ENCODE measurements around the gene MUC7. TPM values are rescaled to one million over a fixed set of nuclear protein-coding genes. Genes with fewer than 3 reads are reported as not detected.

MUC7 gene
- not detected in 2 replicates for total RNA-seq
- polyA plus RNA-seq (2012), result not detected

GRCh38 chr4:70471897-70472296 lies at the start of gene MUC7:
MUC7 (plus strand) TSS chr4:70472197; CDS start chr4:70474022, 1,825 bp downstream.
- DNase-seq (ENCODE audit: low read depth), result no peak

DNA sequence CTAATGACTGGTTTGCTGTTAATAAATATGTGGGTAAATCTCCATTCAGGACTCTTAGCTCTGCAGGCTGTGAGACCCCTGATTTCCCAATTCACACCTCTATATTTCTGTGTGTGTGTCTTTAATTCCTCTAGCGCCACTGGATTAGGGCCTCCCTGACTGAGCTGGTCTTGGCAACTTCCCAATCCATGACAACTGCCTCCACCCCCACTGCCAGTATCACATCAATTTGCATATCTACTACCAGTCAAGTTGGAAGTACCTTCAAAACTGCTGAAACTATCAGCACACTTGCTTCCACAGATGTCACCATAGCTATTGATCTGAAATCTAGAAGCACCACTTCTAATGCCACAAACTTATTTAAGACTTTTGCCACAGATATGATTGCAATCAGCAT lies 46.7 kb upstream of the MUC7 start:
- DNase-seq (ENCODE audit: low read depth), result no peak

- no peak for DNase-seq (ENCODE audit: low read depth)
Observed at GRCh38 chr4:70426789-70427188, 45.2 kb upstream of the MUC7 start.

DNA sequence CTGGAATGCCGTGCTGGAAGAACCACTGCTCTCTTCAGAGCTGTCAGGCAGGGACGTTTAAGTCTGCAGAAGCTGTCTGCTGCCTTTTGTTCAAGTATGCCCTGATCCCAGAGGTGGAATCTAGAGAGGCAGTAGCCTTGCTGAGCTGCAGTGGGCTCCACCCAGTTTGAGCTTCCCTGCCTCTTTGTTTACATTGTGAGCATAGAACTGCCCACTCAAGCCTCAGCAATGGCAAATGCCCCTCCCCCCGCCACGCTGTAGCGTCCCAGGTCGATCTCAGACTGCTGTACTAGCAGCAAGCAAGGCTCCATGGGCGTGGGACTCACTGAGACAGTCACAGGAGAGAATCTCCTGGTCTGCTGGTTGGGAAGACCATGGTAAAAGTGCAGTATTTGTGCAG lies 34.8 kb upstream of the MUC7 start:
- no peak for DNase-seq (ENCODE audit: low read depth)

GRCh38 chr4:70442474-70442873 lies 29.5 kb upstream of the MUC7 start:
- no peak for DNase-seq (ENCODE audit: low read depth)

DNA sequence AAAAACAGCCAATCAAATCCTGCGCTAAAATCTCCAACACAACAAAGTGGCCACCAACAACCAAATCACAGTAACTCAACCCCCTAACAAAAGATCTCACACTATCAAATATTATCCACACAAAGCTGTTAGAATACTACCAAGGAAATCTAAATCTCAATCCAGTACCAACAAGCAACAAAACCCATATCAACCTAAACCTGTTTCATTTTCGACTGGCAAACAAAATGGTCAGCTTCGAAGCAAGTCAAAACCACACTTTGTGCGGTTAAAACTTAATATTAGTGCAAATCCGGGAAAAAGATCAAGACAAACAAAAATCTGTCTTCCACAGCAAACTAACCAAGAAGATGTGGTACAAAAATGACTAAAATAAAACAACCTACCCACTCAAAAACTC lies 28.7 kb upstream of the MUC7 start:
- no peak for DNase-seq (ENCODE audit: low read depth)

- DNase-seq (ENCODE audit: low read depth), result no peak
Observed at GRCh38 chr4:70449220-70449619, 22.8 kb upstream of the MUC7 start.

GRCh38 chr4:70452946-70453345 lies 19.1 kb upstream of the MUC7 start:
- no peak for DNase-seq (ENCODE audit: low read depth)

GRCh38 chr4:70463335-70463734 lies 8.7 kb upstream of the MUC7 start:
- no peak for DNase-seq (ENCODE audit: low read depth)

DNA sequence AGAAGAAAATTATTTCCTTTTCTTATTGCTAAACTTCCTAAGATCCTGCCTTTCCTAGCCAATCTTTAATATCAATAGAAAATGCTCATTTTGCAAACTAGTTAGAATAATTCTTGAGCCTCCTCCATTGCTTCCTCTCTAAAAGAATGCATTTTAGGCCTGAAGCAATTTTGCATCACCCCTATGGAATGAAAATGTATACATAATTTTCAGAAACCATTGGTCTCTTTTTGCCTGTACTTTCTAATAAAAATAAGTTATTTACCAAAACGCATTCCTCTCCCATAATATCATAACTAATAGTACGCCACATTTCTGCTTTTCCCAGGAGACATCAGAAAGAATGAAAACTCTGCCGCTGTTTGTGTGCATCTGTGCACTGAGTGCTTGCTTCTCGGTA lies 1.7 kb downstream of the MUC7 start:
- DNase-seq (ENCODE audit: low read depth), result no peak

DNA sequence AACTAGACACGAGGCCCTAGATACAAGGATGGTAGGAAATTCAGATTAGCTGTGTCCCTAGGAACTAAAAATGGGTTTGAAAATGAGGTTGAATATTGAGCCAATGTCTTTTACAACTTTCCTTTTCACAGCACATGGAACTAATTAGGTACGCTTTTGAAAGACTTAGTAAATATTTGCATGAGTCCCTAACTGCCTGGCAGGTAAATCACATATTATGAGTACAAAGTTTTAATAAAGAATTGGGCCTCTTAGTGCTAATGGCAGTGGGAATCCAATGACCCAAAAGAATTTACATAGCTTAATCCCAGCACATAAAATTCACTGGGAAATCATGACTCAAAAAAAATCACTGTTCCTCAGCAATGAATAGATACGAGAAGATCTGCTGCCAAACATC lies 16.8 kb downstream of the MUC7 start:
- DNase-seq (ENCODE audit: low read depth), result no peak

DNA sequence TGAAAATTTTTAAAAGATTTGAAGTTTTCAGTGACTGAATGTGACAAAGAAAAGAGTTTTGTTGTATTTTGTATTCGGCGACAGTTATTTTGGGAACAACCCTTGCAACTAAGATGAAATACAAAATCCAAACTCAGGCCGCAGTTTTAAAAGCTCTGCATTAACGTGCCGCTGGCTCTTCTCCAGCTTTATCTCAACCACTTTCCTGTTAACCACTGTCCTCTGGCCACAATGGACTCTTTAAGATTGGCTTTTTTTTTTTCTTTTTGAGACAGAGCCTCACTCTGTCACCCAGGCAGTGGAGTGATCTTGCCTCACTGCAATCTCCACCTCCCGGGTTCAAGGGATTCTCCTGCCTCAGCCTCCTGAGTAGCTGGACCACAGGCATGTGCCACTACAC lies 24.2 kb downstream of the MUC7 start:
- no peak for DNase-seq (ENCODE audit: low read depth)

- DNase-seq (ENCODE audit: low read depth), result peak; percentile 5
Observed at GRCh38 chr4:70501838-70502237, 29.8 kb downstream of the MUC7 start.

DNA sequence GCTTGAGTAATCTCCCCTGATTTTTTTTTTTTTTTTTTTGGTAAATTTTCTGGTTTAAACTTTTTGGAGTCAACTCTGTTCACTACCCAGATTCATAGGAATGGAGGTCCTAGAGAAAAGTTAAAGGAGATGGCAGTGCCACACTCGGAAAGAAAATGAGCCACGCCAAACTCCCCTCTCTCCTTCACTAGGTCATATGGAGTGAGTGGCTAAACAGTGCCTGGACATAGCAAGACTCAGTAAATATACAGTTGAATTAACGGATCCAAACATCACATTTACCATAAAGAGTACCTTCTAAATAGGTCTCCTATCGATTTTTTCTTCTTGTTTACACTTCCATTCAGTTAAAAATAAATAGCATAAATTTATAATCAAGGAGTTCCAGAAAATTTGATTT lies 32.7 kb downstream of the MUC7 start:
- DNase-seq (ENCODE audit: low read depth), result no peak

DNA sequence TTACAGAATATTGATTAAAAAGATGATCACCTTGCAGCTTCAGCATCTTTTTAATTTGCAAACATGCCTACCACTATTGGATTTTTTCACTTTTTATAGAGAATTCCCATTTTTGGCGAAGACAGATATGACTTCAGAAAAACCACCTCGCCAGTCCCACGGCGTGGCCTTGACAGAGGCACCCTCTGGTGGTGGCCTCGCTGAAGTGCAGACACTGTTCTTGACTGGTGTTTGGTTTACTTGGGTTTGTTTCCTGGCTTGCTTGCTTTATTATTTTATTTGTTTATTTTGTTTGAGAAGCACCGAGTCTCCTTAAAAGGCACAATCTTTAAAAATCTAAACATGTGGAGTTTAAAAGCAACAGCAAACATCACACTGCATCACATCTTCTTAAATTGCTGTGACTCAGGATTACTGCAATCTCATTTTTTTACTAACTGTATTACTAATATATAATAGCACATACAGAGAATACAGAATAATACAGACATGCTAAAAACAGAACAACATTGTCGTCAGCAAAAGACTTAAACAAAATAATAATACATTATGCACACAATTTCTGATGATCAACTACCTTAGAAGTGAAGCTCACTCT lies 33.3 kb downstream of the MUC7 start:
- peak; percentile 52 for DNase-seq (ENCODE audit: low read depth)

GRCh38 chr4:70508801-70509200 lies 36.8 kb downstream of the MUC7 start:
- DNase-seq (ENCODE audit: low read depth), result no peak

- DNase-seq (ENCODE audit: low read depth), result no peak
Observed at GRCh38 chr4:70511365-70511764, 39.4 kb downstream of the MUC7 start.

- no peak for DNase-seq (ENCODE audit: low read depth)
Observed at GRCh38 chr4:70515367-70516250, 43.6 kb downstream of the MUC7 start.

GRCh38 chr4:70518269-70518668 lies 46.3 kb downstream of the MUC7 start, which contains the start of gene AMTN:
AMTN (plus strand) TSS chr4:70518569; CDS start chr4:70518778, 209 bp downstream.
- DNase-seq (ENCODE audit: low read depth), result no peak

GRCh38 chr4:70518716-70519115 lies 46.7 kb downstream of the MUC7 start:
- DNase-seq (ENCODE audit: low read depth), result no peak

GRCh38 chr4:70522626-70523025 lies 50.6 kb downstream of the MUC7 start:
- no peak for DNase-seq (ENCODE audit: low read depth)

DNA sequence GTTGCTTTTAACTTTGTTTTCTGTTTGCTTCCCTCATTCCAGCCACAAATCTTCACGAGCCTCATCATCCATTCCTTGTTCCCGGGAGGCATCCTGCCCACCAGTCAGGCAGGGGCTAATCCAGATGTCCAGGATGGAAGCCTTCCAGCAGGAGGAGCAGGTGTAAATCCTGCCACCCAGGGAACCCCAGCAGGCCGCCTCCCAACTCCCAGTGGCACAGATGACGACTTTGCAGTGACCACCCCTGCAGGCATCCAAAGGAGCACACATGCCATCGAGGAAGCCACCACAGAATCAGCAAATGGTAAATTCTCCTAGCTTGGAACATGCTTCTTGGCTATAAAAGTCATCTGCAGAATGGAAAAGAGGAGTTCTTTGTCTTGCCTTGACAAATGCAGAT lies 59.0 kb downstream of the MUC7 start:
- peak; percentile 54 for DNase-seq (ENCODE audit: low read depth)

DNA sequence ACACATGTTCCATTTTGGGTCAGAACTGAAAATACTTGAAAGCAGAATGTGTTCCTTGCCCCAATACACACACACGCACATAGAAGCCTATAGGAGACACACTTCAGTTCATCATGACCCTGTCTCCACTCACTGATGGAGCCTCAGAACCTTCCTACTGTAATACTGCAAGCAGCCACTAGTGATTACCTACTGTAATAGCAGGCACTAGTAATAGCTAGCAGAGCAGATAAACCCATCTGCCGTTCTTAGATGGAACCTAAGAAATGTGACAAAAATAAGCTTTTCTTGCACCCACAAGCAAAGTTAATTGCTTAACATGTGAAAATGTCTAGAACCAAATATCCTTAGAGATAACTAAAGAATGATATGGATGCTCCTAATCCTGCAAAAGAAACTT lies 60.0 kb downstream of the MUC7 start:
- no peak for DNase-seq (ENCODE audit: low read depth)

Data from myocyte (in vitro differentiated cells).